SIG-M5 treated with dmso at 0.1 percent for 504 hours (cell line): ENCODE measurements around the gene PRND.
"Not testable (repeated sequence)": the region's sequence is repeated elsewhere in the genome, so short reads cannot be mapped to it uniquely, and the experiment has no call there.

Source experiments
- DNase-seq: peaks from one replicate; lab custom pipeline; 2025; ENCODE audit not compliant: unreplicated experiment; lab: John Stamatoyannopoulos, UW

The PRND gene

DNA sequence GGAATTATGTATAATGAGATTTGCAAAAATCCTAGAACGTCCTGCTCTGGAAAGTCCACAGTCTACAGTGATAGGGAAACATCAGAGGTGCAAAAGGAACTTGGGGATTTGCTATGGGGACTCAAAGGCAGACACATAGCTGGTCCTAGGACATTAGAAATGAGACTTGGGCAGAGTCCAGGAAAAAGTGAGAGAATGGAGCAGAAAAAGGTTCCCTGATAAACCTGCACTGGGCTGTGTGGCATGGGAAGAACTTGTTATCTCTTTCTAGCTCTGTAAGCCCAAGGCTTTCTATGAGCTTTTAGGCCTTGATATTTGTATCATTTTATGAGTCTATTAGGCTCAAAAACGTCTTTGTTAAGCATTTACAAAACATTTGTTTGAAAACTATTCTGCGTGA, 15.2 kb downstream of the PRND start:
- DNase-seq: no peak

DNA sequence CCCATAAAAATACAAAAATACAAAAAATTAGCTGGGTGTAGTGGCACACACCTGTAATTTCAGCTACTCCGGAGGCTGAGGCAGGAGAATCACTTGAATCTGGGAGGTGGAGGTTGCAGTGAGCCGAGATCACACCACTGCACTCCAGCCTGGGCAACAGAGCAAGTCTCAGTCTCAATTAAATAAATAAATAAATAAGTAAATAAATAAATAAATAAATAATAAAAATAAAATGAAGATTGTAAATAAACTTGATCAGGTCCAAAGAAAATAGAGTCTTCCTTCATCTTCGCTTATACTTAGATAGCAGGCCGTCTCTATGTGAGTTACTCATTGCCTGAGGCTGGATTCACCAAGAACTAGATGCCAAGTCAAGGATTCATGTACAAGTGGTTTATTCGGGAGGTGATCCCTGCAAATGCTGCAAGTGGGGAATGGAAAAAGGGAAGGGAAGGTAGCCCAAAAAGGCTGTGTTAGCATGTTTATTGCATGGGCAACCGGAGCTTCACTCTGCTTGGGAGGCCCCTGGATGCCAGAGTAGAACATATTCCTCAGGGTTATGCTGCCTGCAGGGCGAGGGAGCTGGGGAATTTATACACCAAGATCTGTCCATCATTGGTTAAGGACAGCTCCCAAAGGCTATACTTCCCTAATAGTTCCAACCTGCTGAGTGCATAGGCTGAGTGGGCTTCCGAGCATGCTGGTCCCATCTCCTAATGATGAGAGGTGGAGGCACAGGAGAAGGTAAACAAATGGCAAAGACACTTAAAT, 16.3 kb downstream of the PRND start:
- no peak for DNase-seq

DNA sequence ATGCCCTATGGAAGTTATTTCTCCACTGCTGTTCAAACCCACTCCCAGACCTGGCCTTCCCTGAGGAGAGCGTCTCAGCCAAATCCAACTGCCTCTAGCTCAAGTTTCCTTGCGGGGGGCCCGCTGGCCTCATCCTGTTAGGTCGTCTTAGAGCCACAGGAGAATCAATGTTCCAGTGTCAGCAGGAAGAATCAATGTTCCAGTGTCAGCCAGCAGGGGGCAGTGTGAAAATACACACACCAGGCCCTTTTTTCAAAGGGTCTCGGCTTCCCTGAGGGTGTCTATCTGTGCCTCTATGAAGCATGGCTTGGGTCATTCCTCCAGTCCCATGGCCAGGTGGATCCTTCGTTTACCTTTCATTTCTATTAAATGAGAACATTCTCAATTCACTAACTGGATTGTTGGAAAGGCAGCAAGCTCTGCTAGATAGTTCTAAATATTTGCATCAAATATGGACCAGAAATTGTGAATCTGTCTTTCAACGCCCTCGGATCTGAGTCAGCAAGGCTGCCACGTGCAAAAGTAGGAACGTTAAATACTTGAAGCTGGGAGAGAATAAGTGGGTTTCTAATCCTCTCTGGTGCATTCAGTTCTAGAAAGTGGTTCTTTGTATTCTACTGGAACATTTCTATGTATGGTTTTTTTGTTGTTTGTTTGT, 19.2 kb downstream of the PRND start:
- peak; percentile 55 for DNase-seq

DNA sequence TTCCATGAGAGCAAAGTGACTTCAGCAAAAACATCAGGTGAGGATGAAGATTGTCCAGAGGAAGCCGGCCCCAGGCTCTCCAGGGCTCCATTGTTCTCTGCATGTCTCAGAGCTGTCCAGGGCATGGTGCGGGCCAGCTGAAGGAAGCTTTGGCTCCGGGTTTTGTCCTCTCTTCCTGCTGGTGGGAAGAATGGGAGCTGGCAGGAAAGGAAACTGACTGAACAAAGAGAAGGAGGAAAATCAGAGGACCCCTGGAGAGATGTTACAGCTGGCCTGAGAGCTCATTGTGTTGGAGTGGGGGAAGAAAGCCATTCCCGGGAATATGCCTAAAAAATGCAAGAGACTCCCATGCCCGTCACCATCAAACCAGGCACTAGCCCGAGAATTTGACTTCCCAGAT, 27.1 kb downstream of the PRND start:
- no peak for DNase-seq

DNA sequence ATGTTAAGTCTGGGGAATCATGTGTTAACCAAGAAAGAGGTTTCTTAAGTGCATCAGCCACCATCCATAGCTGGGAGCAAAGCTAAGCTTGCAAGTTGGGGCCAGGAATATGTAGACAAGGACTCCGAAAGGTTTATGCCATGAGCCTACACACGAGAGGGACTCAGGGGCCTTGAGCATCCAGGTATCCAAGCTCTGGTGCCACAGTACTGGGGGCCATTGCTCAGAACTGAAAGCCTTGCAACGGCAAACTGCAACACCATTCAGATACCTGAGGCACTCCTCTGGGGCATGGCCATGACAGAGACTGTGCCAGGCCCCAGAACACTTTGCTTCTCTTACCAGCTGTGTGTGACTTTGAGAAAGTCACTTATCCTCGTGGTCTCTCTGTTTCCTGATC, 27.6 kb downstream of the PRND start:
- DNase-seq: no peak

DNA sequence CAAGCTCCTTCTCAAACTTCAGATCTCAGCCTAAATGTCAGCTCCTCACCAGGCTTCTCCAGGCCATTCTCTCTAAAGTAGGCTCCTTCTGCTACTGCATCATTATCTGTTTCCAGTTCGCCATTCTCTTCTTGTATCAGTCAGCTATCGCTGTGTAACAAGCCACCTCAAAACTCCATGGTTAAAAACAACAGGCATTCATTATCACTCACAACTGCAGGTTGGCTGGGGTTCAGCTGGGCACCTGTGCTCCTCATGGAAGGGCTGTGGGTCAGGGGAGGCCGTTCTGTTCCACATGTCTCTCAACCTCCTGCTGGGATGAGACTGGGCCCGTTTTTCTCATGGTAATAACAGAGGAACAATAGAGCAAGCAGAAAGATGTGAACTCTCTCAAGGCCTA, 28.7 kb downstream of the PRND start:
- DNase-seq: no peak

DNA sequence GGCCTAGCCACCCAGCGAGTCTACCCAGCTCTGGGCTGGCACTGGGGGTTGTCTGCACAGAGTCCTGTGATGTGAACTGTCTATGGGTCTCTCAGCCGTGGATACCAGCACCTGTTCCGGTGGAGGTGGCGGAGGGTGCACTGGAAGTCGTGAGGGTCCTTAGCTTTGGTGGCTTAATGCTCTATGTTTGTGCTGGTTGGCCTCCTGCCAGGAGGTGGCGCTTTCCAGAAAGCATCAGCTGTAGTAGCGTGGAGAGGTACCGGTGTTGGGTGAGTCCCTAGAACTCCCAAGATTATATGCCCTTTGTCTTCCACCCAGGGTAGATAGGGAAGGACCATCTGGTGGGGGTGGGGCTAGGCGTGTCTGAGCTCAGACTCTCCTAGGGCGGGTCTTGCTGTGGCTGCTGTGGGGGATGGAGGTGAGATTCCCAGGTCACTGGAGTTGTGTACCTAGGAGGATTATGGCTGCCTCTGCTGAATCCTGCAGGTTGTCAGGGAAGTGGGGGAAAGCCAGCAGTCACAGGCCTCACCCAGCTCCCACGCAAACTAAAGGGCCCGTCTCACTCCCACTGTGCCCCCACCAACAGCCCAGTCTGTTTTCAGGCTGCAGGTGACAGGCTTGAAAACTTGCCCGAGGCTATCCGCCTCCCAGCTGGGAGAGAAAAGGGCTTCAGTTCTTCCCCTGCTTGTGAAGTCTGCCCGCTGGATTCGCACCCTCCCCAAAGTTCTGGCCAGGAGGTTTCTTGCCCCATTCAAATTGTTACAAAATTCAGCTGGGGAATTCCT, 37.6 kb downstream of the PRND start:
- peak; percentile 46 for DNase-seq

DNA sequence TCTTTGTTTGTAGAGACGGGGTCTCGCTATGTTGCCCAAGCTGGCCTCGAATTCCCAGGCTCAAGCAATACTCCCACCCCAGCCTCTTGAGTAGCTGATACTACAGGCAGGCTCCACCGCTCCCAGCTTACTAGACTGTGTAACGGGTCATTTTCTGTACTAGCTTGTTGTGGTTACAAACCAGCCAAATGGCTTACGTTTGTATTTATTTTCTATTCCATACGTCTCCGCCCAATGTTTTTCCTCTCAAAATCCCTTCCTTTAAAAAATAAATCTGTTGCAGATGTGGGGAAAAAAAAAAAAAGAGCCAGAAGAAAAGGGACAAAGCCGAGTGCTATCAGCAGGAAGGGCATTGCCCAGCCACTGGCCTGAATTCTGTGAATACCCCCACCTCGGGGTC, 41.6 kb downstream of the PRND start:
- DNase-seq: no peak

DNA sequence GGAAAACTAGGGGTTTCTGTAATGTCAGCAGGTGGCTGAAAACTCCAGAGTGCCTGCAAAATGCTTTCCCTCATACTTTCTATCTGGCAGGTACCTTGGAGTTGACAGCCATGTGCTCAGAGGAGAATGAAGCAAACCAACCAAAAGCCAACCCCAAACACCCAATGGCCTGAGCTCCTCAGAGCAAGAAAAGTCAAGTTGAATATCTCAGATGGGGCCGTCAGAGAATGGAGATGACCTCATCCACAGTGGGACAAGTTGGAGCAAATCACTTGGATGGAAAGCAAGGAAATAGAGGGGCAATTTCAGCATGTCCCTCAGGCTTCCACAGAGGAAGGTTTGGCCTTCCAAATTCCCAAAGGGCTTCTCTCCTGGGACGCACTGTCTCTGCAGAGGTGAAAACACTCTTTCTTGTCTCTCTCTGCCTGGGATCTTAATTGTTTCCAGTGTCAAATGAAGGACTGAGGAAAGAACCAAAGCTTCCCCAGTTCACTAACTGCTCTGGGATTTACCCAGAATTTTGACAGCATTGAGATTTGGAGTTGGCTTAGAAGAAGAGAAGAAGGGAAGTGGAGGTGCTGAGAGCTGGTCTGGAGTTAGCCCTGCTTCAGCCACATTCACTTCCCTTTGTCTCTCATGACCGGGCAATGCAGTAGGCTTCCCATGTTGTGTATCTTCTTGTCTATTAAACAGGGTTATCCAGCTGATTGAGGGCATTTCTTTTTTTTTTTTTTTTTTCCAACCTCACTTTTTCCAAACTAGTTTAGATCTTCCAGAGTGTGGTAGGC, 42.2 kb downstream of the PRND start:
- DNase-seq: peak; percentile 60

DNA sequence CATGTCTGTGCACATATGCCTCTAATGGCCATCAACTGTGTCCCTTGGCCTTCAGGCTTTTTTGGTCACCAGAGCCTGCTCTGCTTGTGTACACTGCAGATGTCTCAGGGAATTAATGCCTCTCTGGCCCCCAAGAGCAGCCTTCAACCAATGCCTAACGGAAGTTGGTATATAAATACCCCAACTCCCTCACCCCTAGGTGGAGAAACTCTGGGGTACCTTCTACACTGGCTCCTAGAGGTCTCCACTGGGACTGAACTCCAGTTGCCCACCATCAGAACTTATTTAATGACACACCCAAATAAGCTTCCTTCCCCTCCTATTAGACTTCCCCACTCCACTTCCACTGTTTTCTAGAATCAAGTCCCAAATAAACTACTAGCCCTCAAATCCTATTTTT, 43.1 kb downstream of the PRND start:
- no peak for DNase-seq

DNA sequence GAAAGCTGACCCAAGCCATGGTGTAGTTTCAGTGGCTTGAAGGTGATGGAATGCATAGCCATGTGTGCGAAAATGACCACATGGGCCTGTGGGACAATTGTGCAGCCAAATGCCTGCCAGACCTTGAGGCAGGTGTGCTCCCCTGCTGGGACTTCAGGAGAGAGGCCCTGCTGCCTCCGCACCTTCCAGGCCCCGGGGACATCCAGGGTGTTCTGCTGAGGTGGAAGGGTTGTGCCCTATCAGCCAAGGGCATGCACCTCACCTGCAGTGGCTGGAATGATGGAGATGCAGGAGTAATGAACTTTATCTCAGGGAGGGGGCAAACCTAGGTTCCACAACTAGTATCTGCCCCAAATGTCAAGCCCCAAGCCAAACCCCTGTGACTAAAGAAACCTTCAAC, 44.0 kb downstream of the PRND start:
- DNase-seq: no peak

DNA sequence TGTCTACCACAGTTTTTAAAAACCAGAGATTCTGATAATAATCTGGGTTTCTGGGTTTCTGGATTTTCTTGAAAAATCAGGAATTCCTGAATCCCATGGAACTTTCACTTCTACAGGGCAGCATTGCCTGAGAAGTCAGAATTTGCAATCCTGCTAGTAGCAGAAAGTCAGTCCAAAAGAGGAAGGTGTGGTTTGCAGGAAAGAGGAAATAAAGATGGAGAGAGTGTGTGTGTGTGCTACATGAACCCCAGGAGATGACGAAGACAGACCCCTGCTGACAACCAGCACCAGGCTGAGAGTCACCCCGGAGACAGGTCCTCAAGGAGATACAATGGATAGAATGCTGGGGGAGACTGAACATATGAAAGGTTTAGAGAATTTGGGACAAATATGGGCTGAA, 44.9 kb downstream of the PRND start:
- DNase-seq: peak; percentile 98

DNA sequence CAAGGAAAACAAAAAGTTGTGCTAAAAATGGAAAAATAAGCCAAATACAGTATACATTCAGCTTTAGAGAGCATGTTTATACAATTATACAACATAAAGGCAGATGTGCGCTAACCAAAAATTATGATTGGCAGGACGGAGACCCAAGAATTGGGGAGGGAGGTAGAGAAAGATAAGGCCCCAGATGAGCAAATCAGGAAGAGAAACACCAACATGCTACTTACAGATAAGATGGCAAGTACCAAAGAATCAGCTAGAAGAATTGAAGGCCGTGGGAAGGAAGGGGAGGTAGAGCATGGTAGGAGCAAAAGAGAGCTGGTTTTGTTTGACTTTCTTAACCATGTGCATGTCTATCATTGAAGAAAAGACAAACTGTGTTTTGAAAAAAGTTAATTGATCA, 45.4 kb downstream of the PRND start:
- peak; percentile 54 for DNase-seq

DNA sequence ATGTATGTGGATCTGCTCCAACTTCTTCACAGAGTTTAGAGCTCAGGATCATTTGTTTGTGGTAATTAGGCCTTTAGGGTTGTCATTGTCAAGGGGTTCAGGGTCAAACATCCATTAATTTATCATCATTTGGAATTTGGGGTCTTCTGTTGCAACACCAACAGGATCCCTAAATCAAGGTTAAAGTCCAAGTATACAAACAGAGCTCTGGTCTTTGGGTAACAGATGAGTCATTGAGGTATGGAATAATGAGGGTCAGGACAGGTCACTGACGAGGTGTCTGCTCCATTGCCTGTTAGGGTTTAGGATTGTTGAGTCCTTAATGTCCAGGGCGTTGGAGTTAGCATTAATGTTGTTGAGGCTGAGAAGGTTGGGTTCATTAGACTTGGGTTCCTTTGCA, 47.6 kb downstream of the PRND start:
- no peak for DNase-seq

DNA sequence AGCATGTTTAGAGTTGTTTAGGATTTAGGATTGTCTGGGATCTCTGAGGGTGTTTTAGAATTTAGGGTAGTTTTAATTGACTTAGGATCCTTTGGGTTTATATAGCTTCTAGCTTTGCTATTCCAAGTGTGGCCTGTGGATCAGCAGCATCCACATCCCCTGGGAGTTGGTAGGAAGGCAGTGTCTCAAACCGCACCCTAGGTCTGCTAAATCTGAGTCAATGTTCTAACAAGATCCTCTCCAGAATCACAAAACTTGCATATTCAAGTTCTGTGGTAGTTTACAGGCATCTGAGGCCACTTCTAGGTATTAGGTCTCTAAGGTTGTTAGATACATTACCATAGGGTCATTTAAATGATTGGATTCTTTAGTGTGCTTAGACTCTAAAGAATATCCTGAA, 48.3 kb downstream of the PRND start:
- no peak for DNase-seq

DNA sequence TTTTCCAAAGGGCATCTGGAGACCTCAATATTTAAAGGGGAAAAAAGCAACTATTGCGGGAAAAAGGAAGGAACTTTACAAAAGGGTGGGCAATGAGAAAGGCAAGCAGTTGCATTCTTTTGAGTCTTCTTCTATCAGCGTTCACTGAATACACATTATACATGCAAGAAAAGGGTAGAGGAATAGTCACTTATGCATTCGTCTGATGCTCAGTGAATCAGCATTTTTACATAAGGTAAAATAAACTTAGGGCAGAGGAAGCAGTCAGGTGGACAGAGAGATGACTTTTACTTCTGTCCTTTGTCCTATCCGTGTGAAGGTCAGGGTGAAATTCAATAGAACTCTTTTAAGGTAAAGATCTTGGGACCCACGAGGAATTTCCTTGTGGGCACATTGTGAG, 49.3 kb downstream of the PRND start:
- DNase-seq: no peak

DNA sequence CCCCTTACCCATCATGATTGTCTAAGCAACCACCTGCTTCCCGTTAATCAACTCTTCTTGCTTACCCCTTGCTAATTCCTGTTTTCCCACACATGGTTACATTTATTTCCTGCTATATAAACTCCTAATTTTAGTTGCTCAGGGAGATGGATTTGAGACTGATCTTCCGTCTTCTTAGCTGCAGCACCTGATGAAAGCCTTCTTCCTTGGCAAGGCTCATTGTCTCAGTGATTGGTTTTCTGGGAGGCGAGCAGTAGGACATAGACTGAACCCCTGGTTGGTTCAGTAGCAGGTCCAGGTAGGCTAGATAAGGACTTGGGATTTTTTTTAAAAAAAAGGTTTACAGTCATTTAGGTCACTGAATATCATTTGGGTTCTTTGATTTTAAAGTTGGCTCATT, 50.4 kb downstream of the PRND start:
- DNase-seq: no peak

DNA sequence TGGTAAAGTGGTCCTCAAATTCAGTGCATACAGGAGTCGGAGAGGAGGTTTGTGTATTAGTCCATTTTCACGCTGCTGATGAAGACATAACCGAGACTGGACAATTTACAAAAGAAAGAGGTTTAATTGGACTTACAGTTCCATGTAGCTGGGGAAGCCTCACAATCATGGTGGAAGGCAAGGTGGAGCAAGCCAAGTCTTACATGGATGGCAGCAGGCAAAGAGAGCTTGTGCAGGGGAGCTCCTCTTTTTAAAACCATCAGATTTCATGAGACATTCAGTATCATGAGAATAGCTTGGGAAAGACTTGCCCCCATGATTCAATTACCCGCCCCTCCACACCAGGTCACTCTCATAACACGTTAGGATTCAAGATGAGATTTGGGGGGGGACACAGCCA, 51.3 kb downstream of the PRND start:
- not testable (repeated sequence) for DNase-seq

DNA sequence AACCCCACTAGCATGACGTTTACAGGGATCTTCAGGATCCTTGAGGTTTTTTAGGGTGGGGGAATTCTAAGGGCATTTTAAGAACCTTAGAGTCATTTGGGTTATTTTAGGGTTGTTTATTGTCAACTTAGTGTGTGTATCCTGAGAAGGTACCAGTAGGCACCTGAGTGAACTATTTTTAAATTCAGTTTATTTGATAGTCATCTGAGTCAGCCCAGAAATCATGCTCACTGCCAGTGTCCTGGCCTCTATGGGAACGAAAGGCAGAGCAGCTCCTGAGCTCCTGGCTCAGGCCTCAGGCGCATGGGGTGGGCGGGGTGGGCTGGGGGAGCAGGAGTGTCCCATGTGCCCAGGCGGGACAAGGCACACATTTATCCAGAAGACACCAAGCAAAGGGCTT, 52.0 kb downstream of the PRND start:
- DNase-seq: no peak

DNA sequence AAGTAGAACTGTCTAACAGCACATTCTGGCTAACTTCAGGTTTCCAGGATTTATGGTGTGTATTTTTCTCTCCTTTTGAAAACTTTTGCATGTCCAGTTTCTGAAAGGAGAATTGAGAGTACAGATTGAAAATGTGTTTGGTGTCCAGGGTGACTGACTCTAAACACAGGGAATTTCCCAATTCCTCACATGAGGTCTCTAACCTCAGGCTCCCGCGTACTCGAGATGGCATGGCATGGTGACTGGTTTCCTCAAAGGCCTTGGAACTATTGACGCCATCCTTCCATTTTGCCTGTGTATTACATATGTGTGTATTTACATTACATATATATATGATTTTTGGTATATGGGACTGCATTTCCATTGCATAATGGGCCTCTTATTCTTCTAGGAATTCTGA, 52.5 kb downstream of the PRND start:
- DNase-seq: no peak

DNA sequence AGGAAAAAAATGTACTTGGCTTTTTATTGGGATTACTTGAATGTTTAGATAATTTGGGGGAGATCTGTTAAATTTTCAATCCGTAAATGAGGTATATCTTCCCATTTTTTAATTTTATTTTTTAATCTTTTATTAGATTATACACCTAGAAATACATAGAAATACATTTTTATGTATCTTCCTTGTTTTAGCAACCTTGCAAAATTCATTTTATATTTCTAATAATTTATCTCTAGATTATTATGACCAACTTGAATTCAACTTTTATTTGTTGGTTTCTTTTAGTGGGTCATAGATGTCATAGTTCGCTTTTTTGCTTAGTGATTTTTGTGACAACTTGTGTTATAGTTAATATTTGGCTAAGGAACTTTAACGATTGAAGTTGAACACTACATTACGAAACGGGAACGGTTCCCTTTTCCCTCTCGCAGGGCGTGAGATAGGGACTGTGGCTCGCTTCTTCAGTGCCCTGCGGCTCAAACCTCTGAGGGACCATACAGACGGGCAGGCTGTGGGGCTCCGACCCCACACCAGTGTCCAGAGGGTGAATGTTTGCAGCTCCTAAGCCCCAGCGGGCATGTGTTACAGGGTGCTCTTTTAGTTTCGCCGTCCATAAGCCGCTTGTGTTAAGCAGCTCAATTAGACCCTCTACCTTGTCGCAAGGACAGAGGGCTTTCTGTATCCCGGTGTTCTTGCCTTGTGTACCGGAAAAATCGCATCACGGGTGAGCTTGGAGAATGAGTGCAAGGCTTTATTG, 53.8 kb downstream of the PRND start:
- DNase-seq: peak; percentile 47
